ENCODE measurements around the gene TAF1A. TPM values are rescaled to one million over a fixed set of nuclear protein-coding genes. Genes with fewer than 3 reads are reported as not detected.

The TAF1A gene
- total RNA-seq, 2 experiments from 2014 or later, result 10.9 to 19.2 TPM

GRCh38 chr1:222582099-222582774 is 7.5 kb downstream of the TAF1A start:
- H3K36me3 ChIP-seq (ENCODE audit: insufficient read depth, low read length), result peaks cover 94% of the 10 kb centered on the region
- no peaks in the 10 kb centered on the region for H4K20me1 ChIP-seq (ENCODE audit: insufficient read depth, low read length)
- ChIA-PET CTCF (ENCODE audit: unreplicated experiment) (no interaction called here), POLR2A (interaction anchor here (1.2 kb wide), 1 partner anchor 9 kb away, joined by 3 read pairs; no protein-coding TSS in a partner anchor)
- no TSS peak for BruUV-seq (replicated peaks)
- intact Hi-C loops (cut with micrococcal nuclease; ENCODE audit: unreplicated experiment), result no loop called here
- peaks cover 14% of the 10 kb centered on the region; the same call in 1 of the 2 replicates for H3K79me2 ChIP-seq (ENCODE audit: insufficient read depth, low read depth, low read length)
- H3K9me2 ChIP-seq (ENCODE audit: insufficient read depth, low read length), result no peaks in the 10 kb centered on the region
- no peak for DNase-seq (ENCODE audit: low spot score)
- H3K4me1 ChIP-seq (ENCODE audit: insufficient read depth, low read length, poor library complexity, severe bottlenecking), result peaks cover 13% of the 10 kb centered on the region
- H3K9me3 ChIP-seq (ENCODE audit: low read length), result no peaks in the 10 kb centered on the region
- H3K4me2 ChIP-seq (ENCODE audit: low read length), result no peak overlapping the region
- H2AFZ ChIP-seq (ENCODE audit: low read length), result no peak overlapping the region
- no peak overlapping the region for H3K27ac ChIP-seq (ENCODE audit: low read depth, low read length, poor library complexity, severe bottlenecking)
- no peak for TF ChIP-seq CTCF (conservative IDR thresholded peaks at IDR 0.05; ENCODE audit: low read length)
- TF ChIP-seq EZH2phosphoT487 (IDR thresholded peaks at IDR 0.05; ENCODE audit: borderline replicate concordance, low read depth, low read length), result no peak
- no peak overlapping the region for H3K4me3 ChIP-seq (ENCODE audit: low read depth, low read length, poor library complexity, severe bottlenecking)

- Histone ChIP-seq H4K20me1 (ENCODE audit: insufficient read depth, low read length) (no peaks in the 10 kb centered on the region), H3K4me3 (ENCODE audit: low read depth, low read length, poor library complexity, severe bottlenecking) (no peak overlapping the region), H3K36me3 (ENCODE audit: insufficient read depth, low read length) (peaks cover 93% of the 10 kb centered on the region), H2AFZ (ENCODE audit: low read length) (no peak overlapping the region), H3K79me2 (ENCODE audit: insufficient read depth, low read depth, low read length) (no peaks in the 10 kb centered on the region), H3K9me2 (ENCODE audit: insufficient read depth, low read length) (no peaks in the 10 kb centered on the region), H3K4me2 (ENCODE audit: low read length) (no peak overlapping the region), H3K27ac (ENCODE audit: low read depth, low read length, poor library complexity, severe bottlenecking) (no peak overlapping the region), H3K9me3 (ENCODE audit: low read length) (no peaks in the 10 kb centered on the region), H3K4me1 (ENCODE audit: insufficient read depth, low read length, poor library complexity, severe bottlenecking) (peaks cover 7% of the 10 kb centered on the region)
- no peak for DNase-seq (ENCODE audit: low spot score)
- intact Hi-C loops (cut with micrococcal nuclease; ENCODE audit: unreplicated experiment), result no loop called here
- CTCF ChIA-PET (ENCODE audit: unreplicated experiment), result no interaction called here
- POLR2A ChIA-PET, result interaction anchor here (0.6 to 1.8 kb wide), 3 partner anchors 10 to 1777 kb away, joined by 3 to 10 read pairs (median 3); partner anchors contain the start of gene TAF1A
- no peak for TF ChIP-seq EZH2phosphoT487 (IDR thresholded peaks at IDR 0.05; ENCODE audit: borderline replicate concordance, low read depth, low read length)
- BruUV-seq (replicated peaks), result no TSS peak
Measured at GRCh38 chr1:222579316-222579715, 10.4 kb downstream of the TAF1A start.

- Histone ChIP-seq H4K20me1 (ENCODE audit: insufficient read depth, low read length) (no peaks in the 10 kb centered on the region), H3K9me3 (ENCODE audit: low read length) (peaks cover 16% of the 10 kb centered on the region; the same call in 1 of the 2 replicates), H3K9me2 (ENCODE audit: insufficient read depth, low read length) (no peaks in the 10 kb centered on the region), H3K4me1 (ENCODE audit: insufficient read depth, low read length, poor library complexity, severe bottlenecking) (no peaks in the 10 kb centered on the region), H3K4me3 (ENCODE audit: low read depth, low read length, poor library complexity, severe bottlenecking) (no peak overlapping the region), H3K27ac (ENCODE audit: low read depth, low read length, poor library complexity, severe bottlenecking) (no peak overlapping the region), H3K79me2 (ENCODE audit: insufficient read depth, low read depth, low read length) (no peaks in the 10 kb centered on the region), H3K4me2 (ENCODE audit: low read length) (no peak overlapping the region), H3K36me3 (ENCODE audit: insufficient read depth, low read length) (peaks cover 91% of the 10 kb centered on the region), H2AFZ (ENCODE audit: low read length) (no peak overlapping the region)
- ChIA-PET CTCF (ENCODE audit: unreplicated experiment) (no interaction called here), POLR2A (interaction anchor here (0.6 kb wide), 1 partner anchor 37 kb away, joined by 3 read pairs; no protein-coding TSS in a partner anchor)
- BruUV-seq (replicated peaks), result no TSS peak
- no peak for TF ChIP-seq EZH2phosphoT487 (IDR thresholded peaks at IDR 0.05; ENCODE audit: borderline replicate concordance, low read depth, low read length)
- TF ChIP-seq CTCF (conservative IDR thresholded peaks at IDR 0.05; ENCODE audit: low read length), result no peak
- no peak for DNase-seq (ENCODE audit: low spot score)
- intact Hi-C loops (cut with micrococcal nuclease; ENCODE audit: unreplicated experiment), result no loop called here
Measured at GRCh38 chr1:222570837-222571236, 18.9 kb downstream of the TAF1A start.
